22Rv1 (cell line): ENCODE data around the gene TCERG1L.

Experiments
- H3K27ac ChIP-seq: fragments of 450-650 bp; 2 replicates; pipeline ENCODE4 v1.5.1; 2017
- ZFX ChIP-seq: fragments of 450-650 bp; IDR thresholded peaks from 2 replicates; pipeline ENCODE4 v1.6.1; 2017; ENCODE audit warnings: antibody characterized with exemption, borderline replicate concordance
- TF ChIP-seq, protein P1 (sequence below): fragments of 450-650 bp; IDR thresholded peaks from 2 replicates; pipeline ENCODE4 v1.5.1; 2017; ENCODE audit warnings: mild to moderate bottlenecking

Gene TCERG1L

DNA sequence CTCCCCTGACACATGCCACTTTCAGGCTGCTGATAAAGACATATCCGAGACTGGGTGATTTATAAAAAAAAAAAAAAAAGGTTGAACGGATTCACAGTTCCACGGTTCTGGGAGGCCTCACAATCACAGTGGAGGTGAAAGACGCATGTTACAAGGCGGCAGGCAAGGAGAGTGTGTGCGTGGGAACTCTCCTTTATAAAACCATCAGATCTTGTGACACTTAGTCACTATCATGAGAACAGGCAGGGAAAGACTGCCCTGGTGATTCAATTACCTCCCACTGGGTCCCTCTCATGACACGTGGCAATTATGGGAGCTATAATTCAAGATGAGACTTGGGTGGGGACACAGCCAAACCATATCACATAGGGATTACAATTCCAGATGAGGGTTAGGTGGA lies 181.5 kb downstream of the TCERG1L start:
- no peak overlapping the region for H3K27ac ChIP-seq
- TF ChIP-seq ZFX: no peak
- TF ChIP-seq, protein P1, sequence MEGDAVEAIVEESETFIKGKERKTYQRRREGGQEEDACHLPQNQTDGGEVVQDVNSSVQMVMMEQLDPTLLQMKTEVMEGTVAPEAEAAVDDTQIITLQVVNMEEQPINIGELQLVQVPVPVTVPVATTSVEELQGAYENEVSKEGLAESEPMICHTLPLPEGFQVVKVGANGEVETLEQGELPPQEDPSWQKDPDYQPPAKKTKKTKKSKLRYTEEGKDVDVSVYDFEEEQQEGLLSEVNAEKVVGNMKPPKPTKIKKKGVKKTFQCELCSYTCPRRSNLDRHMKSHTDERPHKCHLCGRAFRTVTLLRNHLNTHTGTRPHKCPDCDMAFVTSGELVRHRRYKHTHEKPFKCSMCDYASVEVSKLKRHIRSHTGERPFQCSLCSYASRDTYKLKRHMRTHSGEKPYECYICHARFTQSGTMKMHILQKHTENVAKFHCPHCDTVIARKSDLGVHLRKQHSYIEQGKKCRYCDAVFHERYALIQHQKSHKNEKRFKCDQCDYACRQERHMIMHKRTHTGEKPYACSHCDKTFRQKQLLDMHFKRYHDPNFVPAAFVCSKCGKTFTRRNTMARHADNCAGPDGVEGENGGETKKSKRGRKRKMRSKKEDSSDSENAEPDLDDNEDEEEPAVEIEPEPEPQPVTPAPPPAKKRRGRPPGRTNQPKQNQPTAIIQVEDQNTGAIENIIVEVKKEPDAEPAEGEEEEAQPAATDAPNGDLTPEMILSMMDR: no peak

DNA sequence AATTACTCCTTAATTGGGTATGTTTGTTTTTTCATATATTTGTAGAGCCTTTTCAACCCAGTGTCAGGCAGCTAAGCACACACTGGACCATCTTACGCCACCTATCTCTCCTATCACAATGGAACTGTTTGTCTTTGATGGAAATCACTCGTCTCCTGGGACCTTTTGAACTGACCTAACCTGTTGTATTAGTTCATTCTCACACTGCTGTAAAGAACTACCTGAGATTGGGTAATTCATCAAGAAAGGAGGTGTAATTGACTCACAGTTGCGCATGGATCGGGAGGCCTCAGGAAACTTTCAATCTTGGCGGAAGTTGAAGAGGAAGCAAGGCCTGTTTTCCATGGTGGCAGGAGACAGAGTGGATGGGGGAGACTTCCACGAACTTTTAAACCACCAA lies 182.0 kb downstream of the TCERG1L start:
- no peak for TF ChIP-seq ZFX
- TF ChIP-seq, protein P1: no peak
- no peak overlapping the region for H3K27ac ChIP-seq

DNA sequence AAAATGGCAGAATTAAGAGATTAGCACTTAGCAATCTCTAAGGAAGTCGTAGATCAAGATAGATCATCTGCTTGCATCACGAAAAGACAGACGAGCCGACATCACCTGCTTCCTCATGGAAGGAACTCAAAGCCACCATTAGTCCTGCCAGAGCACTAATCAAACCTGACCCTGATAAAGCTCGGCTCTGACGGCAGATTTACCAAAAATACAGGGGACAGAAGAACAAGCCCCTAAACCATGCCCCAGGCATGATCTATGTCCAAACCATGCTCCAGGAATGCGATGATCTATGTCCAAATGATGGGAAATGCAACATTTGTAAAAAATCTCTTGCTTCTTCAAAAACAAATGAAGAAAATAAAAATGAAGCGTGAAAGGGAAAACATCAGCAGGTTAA lies 182.8 kb downstream of the TCERG1L start:
- H3K27ac ChIP-seq: no peak overlapping the region
- TF ChIP-seq, protein P1: no peak
- TF ChIP-seq ZFX: no peak

DNA sequence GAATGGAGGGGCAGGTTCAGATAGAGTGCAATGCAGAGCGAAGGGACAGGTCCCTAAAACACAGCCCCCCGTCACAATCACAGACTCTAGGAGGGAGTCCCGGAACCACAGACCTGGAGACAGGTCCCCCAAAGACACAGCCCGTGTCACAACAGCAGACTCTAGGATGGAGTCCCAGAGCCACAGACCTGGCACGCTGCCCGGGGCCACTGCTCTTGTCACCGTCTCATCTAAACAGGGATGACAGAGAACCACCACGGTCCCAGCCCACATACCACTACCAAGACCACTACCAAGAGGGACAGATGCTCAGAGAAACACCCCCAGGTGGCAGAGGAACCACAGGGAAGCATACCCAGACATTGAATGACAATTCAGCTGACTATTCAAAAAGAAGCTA lies 183.9 kb downstream of the TCERG1L start:
- TF ChIP-seq, protein P1: no peak
- no peak for TF ChIP-seq ZFX
- no peak overlapping the region for H3K27ac ChIP-seq

DNA sequence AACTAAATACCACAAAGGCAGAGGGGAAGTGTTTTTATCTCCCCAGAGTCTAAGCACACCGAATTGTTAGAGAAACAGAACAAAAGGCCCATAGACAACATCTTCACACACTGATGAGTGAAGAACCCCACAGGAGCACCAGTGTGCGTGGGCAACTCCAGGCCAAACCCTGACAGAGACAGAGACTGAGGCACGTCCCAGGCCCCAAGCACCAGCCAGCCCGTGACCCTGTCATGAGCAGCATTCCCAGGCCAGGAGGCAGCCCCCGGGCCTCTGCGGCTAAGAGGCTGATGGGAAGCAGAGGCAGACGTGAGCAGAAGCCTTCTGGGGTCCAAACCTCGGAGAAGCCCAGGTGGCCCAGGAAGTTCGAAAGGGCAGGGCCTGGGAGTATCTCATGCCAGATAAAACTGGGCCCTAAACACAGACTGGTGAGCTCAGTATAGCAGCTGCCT lies 184.4 kb downstream of the TCERG1L start:
- H3K27ac ChIP-seq: no peak overlapping the region
- no peak for TF ChIP-seq ZFX
- TF ChIP-seq, protein P1: no peak

DNA sequence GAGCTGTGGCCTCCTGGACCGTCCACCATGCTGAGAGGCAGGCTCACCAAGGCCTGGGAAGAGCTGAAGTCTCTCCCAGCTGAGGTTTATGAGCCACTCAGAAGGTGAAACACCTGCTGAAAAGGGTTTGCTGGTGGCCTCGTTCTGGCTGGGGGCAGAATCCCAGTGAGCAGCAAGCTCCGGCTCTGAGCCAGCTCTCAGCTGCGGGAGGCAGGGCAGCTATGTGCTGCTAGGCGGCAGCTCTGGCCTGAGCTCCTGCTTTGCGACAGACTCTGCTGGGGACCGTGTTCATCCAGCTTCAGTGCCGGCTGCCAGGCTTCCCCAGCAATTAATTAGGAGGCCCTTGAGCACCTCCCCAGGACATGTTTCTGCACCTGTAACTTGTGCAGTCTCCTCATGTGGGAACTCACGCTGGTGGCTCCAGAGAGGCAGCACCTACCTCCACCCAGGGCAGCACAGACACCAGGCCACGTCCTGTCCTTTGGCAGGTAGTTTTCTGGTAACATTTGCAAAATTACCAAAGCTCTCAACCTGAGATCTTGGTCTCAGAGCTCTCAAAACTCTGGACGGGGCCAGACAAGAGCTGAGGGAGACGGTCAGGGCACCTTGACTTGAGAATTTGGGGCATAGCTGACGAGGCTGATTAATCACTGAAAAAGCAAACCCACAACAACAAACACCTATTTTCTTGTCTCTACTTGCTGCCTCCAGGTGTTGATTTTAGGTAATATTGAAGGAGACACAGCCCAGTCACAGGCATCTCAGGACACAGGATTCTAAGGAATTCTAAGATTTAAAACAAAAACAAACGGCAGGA lies 185.0 kb downstream of the TCERG1L start:
- no peak for TF ChIP-seq ZFX
- TF ChIP-seq, protein P1: no peak
- H3K27ac ChIP-seq: no peak overlapping the region

DNA sequence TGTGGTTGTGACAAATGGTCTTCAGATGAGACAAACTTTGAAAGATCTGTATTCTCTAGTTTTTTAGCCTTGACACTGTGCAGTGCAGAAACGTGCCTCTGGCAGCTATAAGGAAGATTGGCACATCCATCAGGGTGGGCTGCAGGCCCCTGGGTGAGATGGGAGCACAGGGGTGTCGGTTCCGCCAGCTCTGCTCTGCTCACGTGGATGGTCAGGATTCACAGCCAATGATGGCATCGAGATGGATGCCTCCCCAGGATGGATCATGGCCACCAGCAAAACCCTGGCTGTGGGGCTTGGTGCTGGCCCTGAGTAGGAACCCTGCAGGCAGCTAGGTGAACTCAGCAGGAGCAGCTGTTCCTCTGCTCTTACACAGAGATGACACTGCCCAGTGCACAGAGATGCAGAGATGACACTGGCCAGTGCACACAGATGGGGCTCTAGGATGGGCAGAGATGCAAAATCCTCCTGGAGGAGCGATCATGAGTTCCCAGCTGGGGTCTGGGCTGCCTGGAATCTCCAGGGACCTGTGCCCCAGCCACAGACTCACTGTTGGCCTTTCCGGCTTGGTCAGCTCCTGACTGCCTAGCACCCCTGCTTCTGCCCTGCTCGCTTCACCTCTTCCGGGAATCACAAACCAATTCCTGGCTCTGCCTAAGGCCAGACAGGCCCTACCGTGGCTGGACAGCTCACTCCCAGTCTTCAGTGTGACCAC lies 185.9 kb downstream of the TCERG1L start:
- no peak for TF ChIP-seq ZFX
- TF ChIP-seq, protein P1: no peak
- no peak overlapping the region for H3K27ac ChIP-seq
